NCI-H1694 (cell line): ENCODE results near the gene AGFG2.
A peak's percentile ranks its signal among the peaks of the same experiment; 100 is the strongest.

Source experiments
- DNase-seq: peaks from one replicate; lab custom pipeline; 2025; lab: John Stamatoyannopoulos, UW

AGFG2 gene

DNA sequence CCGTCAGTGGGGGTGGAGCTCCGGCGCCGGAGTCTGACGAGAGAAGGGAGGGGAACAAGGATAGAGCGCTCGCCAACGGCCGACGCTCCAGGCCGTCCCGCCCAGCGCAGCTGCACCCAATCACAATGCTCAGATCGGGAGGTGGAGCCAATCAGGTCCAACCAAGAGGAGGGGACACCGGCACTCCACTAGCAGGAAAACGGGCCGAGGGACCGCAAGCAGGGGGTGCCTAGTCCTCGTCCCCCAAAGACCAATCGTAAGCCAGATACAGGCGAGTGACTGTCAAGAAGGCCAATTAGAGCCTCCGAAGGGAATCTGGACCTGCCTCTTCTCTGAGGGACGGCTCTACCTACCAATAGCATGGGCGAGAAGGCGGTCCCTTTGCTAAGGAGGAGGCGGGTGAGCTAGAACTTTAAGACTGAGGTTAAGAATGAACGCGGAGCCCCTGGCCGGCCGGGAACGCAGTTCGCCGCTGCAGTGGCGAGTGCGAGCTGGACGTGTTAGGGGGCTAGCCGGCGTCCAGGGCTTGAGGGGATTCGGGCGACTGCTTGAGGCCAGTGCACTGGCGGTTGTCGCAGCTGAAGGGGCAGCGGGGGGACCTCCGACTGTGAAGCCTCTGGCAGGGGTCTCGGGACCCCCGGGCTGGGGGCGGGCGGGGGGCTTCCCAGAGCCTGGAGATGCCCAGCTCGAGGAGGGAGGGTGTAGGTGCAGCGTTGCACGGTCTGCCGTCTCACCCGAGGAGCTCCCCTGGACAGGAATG is 47.4 kb downstream of the AGFG2 start, which contains the start of gene FBXO24:
FBXO24 (plus strand) TSS at position 63 of the 760 bp plus-strand sequence; CDS start at position 361, 298 bp downstream.
- DNase-seq: peak; percentile 99

DNA sequence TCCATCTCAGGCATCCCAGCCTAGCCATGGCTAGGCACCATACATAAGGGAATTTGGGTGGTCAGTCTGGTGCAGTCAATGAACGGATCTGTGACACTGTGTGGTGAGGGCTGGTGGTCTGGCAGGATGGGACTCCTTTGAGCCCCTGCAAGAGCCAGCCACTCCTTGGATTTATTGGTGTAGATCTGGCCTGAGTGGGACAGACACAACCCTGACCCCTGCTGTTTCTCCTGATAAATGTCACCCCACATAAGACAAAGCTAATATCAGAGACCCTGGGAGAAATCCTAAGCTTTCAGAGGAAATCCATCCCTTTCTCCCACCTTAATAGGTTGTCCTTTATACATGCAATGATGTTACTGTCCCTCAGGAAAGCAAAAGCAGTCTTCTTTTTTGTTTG is 49.4 kb downstream of the AGFG2 start:
- DNase-seq: no peak

DNA sequence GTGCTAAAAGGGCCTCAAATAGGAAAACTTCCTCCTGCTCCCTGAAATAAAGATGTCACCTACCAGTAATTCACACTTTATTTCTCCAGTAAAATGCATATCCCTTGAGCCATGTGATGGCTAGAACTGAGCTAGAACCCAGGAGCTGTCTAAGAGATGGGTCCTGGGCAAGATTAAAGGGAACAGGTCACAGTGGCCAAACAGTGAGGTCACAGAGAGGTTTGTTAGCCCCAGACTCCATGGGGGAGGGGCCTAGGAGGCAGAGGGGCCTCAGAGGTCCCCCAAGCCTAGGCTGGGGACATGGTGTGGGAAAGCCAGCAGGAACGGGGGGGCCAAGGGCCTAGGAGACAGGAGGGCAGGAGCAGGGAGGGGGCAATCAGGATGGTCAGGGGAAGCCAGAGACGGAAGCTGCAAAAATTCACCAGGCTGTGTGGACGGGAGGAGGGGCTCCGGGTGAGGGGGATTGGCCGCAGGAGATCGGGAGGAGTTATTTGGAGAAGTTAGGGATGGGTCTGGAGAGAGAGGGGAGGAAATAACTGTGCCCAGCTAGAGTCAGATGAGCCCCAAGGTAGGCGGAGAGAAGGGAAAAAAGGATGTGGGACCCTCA is 50.4 kb downstream of the AGFG2 start:
- DNase-seq: no peak

DNA sequence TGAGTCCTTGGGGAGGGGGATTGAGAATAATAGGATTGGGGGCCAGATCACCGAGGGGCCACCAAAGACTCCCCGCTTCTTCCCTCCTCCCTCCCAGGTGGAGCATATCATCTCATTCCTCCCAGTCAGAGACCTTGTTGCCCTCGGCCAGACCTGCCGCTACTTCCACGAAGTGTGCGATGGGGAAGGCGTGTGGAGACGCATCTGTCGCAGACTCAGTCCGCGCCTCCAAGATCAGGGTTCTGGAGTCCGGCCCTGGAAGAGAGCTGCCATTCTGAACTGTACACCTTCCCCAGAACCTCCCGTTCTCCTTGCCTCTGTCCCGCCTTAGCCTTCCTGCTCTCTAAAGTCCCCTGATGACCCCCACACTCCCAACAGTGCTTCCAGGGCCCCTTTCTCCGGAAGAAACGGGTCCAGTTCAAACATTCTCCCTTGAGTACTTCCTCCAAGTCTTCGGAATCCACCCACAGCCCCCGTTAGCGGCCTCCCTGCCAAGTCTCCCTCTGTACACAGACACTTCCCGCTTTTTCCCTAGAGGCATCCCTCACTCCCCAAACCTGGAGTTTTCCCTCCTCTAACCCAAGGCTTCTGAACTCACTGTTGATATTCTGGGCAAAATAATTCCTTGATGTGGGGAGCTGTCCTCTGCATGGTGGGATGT is 51.2 kb downstream of the AGFG2 start:
- DNase-seq: no peak

DNA sequence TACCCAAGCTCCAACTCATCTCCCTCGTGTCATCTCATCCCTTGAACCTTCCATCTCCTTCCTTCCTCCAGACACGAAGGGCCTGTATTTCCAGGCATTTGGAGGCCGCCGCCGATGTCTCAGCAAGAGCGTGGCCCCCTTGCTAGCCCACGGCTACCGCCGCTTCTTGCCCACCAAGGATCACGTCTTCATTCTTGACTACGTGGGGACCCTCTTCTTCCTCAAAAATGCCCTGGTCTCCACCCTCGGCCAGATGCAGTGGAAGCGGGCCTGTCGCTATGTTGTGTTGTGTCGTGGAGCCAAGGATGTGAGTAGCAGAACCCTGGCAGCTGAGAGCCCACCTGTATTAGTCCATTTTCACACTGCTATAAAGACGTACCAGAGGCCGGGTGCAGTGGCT is 52.6 kb downstream of the AGFG2 start:
- no peak for DNase-seq

DNA sequence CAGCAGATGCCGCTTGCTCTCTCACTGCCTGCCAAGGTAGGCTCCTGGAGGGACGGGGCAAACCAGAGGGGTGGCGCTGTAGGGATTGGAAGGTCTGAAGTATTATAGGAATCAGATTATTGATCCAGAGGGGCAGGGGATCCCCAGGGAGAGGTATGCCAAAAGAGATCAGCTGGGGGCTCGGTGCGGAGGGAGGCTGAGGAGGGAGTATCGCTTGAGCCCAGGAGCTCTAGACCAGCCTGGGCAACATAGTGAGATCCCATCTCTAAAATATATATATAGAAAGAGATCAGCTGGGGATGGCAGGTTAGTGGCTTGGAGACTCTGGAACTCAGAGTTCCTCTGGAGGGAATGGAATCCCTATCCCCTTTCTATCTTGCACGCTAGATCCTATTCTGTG is 56.2 kb downstream of the AGFG2 start:
- DNase-seq: no peak

DNA sequence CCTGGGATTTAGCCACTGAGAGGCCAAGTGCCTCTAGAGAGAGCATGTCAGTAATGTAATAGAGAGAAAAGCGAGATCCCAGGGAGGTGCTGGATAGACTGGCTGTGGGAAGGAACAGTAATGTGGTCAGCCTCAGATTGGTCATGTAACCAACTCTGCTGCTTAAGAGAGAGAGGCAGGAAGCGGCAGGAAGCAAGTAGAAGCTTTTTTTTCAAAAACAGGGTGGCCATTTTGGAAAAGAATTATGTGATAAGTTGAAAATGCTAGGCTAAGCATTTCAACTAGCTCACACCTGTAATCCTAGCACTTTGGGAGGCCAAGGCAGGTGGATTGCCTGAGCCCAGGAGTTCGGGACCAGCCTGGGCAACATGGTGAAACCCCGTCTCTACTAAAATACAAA is 59.4 kb downstream of the AGFG2 start:
- no peak for DNase-seq

DNA sequence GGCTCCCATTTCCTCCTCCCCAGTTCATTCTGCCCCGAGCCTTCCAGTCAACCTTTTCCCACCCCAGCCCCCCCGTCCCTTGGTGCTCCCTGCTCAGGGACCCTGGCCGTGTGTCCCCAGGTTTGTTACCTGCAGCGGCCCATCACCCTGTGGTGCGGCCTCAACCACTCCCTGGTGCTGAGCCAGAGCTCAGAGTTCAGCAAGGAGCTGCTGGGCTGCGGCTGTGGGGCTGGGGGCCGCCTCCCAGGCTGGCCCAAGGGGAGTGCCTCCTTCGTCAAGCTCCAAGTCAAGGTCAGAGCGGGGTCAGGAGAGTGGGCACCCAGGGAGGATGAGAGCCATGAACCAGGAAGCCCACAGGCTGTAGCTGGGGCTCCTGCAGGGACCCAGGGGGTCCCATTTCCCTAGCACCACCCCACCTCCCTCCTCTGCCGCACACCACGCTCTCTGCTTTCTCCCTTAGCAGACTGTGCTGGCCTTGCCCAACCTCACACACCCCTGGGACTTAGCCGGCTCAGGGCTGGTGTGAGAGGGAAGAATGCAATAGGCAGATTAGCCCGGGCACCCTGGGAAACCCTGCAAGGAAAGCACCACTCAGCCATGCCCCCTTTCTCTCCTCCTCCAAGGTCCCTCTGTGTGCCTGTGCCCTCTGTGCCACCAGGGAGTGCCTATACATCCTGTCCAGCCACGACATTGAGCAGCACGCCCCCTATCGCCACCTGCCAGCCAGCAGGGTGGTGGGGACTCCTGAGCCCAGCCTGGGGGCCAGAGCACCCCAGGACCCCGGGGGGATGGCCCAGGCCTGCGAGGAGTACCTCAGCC is 61.1 kb downstream of the AGFG2 start:
- DNase-seq: no peak

DNA sequence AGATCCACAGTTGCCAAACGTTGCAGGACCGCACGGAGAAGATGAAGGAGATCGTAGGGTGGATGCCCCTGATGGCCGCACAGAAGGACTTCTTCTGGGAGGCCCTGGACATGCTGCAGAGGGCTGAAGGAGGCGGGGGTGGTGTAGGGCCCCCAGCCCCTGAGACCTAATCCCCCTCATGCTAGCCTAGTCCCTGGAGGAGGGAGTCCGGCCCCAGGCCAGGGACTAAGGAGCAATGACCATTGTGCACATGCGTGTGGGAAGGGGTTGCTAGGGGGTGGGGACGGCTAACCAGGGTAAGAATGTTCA is 61.7 kb downstream of the AGFG2 start:
- DNase-seq: no peak

DNA sequence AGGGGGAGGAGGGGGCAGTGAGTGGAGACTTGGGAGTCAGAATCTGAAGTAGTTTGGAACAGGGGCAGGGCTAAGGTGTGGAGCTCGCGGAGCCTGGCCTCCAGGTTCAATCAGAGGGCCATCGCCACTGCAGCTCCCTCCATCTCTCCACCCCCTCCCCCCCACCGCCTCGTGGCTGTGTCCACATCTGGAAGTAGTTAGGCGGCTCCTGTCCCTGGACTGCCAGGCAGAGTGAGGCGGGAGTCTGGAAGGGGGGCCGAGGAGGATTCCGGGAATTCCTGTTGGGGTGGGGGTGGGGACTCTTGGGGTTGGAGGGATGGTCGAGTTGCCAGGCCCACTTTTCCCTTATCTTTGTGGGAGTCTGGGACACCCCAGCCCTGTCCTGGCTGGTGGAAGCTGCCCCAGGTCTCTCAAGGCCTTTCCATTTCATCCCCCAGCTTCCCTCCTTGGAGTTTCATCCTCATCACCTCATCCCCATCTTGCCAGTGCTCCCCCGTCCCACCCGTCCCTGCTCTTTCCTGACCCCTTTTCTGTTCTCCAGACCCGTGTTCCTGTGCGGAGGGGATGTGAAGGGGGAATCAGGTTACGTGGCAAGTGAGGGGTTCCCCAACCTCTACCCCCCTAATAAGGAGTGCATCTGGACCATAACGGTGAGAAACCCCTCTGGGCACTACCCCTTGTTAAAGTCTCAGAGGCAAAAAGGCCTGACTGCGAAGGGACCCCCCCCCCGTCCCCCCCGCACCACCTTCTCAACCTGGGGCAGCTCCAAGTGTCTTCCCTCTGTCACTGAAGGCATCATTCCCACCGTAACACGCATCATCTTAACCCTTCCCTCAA is 64.1 kb downstream of the AGFG2 start:
- DNase-seq: no peak

DNA sequence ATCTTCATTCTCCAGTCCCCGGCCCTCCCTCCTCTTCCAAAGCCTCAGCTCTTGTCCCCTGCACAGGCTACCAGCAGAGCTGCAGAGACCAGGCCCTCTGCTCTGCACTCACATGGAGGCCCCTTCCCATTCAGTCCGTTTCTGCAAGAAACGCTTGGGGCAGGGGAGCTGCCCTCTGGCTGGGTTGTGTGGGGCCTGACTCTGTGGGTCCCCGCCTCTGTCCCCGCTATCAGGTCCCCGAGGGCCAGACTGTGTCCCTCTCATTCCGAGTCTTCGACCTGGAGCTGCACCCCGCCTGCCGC is 64.7 kb downstream of the AGFG2 start:
- DNase-seq: no peak

DNA sequence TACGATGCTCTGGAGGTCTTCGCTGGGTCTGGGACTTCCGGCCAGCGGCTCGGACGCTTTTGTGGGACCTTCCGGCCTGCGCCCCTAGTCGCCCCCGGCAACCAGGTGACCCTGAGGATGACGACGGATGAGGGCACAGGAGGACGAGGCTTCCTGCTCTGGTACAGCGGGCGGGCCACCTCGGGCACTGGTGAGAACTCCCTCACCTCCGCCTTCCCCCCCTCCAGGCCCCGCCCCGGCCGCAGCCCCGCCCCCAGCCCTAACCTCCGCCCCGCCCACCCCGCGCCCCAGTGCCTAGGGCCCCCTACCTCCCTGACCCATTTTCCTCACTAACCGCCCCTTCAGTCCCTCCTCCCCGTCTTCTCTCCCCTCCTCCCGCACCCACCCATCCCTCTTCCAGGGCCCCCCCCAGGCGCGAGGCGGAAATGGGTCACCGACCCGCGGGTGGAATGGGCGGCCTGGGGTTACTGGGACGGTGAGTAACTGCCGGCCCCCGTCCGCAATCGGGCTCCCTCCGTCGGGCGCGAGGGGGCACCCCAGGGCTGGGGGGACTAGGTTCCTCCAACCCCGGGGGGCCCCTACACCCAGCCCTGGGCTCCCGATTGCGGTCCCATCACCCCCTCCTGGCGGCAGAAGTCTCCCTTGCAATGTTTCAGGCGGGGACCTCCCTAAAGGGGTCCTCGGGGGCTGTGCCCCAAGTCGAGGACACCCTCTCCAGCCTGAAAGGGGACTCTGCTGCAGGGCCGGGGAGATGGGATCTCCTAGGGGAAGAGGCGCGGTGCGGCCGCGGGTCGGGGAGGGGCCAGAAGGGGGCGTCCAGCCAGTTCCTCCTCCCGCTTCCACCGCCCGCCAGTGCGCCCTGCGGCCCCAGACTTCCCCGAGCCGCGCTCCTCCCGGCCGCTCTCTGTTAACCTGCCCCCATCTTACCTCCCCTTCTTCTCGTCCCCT is 65.3 kb downstream of the AGFG2 start:
- no peak for DNase-seq

DNA sequence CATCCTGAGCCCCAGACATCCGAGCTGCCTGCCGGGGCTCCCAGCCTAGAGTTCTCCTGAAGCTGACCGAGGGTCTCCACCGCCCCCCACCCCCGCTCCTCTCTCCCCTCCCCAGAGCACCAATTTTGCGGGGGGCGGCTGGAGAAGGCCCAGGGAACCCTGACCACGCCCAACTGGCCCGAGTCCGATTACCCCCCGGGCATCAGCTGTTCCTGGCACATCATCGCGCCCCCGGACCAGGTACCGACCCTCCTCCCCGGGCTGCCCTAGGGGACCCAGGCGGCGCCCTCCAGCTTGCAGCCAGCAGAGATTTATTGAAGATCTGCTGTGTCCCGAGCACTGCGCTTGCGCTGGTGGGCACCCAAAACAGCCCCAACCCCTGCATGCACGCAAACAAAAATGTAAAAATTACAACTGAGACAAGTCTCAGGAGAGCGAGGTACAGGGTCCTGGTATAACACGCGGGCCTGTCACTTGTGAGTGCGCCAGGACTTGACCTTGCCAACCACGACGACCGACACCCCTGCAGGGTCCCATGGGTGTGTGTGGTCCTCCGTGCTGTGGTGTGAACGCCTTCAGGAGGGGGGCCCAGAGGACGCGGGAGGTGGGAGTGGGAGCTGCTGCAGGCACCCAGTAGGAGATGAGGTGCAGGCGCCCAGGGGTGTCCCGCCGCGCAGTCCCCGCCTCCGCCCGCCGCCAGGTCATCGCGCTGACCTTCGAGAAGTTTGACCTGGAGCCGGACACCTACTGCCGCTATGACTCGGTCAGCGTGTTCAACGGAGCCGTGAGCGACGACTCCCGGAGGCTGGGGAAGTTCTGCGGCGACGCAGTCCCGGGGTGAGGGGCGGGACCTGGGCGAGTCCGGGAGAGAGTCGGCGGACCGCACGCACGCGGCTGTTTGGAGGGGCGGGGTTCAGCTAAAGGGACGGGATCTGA is 66.2 kb downstream of the AGFG2 start:
- no peak for DNase-seq

DNA sequence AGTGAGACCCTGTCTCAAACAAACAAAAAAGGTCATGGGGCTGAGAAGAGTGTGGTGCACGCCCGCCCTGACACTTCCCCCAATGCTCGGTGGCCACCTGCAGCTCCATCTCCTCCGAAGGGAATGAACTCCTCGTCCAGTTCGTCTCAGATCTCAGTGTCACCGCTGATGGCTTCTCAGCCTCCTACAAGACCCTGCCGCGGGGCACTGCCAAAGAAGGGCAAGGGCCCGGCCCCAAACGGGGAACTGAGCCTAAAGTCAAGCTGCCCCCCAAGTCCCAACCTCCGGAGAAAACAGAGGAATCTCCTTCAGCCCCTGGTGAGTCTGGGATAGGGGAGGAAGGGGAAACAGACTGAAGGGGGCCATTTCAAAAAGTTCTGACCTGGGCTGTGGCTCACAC is 67.3 kb downstream of the AGFG2 start:
- DNase-seq: no peak

DNA sequence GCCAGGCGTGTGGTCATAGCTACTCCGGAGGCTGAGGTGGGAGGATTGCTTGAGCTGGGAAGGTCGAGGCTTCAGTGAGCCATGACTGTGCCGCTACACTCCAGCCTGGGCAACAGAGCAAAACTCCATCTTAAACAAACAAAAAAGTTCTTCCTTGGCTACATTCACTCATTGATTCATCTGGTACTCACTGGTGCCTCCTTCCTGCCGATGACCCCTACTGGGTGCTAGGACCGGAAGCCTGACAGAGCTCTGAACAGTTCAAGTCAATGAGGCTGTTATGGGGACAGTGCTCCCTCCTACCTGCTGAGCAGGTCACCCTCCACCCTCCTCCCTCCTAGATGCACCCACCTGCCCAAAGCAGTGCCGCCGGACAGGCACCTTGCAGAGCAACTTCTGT is 68.1 kb downstream of the AGFG2 start:
- no peak for DNase-seq

DNA sequence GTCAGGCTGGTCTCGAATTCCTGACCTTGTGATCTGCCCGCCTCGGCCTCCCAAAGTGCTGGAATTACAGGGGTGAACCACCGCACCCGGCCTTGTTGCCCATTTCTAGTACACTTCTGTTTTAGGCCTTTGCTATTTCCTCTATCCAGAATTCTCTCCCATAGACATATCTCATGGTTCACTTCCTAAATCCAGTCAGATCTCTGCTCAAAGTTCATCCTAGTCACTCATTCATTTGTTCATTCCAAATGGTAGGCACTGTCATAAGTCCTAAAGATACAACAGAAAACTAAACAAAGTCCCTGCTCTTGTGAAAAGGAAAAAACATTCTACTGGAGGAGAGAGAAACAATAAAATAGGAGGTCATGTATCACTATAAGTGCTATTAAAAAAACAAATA is 71.0 kb downstream of the AGFG2 start:
- DNase-seq: no peak

DNA sequence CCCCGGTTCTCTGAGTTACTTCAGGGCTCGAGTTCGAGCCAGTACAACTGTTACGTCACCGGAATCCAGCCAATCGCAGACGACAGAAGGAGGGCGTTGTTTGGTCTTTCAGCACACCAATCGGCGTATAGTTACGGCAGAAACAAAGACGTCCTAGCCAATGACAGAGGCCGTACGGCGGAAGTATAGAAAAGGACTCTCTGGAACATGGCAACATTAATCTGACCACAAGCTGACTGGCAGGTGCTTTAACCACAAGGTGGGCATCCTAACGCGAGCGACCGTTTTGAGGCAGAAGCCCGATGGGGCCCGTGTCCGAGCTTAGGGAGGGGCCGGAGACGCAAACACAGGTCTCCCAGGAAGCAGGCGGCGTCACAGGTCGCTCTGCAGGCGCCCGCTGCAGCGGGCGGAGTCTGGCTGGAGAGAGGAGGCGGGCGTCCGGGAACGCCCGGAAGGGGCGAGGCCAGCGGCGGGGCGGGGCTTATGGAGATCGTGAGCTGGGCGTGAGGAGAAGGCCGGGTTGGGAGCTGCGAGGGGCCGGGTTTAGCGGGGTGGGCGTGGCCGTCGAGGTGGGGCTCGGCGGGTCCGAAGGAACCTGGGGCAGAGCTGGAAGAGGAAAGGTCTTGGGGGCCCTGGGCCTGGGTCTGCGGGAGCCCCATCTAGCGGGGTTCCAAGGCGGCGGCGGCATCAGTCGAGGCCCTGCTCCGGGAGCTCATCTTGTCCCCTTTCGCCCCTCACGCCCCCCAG is 73.2 kb downstream of the AGFG2 start, which contains the start of gene MOSPD3:
MOSPD3 (plus strand) TSS at position 558 of the 747 bp plus-strand sequence. CDS start 252 bp downstream, outside the sequence.
- DNase-seq: peak; percentile 99

DNA sequence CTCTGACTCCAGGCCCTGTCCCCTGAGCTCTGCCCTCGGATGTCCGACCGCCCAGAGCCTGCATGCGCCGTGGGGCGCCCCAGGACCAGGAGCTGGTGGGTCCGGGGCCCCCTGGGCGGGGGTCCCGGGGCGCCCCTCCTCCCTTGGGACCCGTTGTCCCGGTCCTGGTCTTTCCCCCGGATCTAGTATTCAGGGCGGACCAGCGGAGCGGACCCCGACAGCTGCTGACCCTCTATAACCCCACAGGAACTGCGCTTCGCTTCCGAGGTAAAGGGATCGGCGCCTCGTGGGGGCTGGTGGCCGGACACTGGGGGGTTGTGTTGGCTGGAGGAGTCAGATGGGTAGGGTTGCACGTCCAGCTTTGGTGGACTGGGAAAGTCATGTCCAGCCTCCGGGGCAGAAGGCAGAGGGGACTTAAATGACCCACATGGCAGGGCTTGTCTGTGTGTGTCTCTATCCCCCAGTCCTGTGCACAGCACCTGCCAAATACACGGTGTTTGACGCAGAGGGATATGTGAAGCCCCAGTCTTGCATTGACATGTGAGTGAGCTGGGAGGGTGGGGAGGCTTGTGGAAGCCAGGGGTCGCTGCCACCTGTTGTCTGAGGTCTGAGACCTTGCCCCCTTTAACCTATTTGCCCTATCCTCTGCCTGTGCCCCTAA is 73.9 kb downstream of the AGFG2 start:
- DNase-seq: no peak
